ENCODE measurements around the gene ISCA2.

Gene ISCA2

DNA sequence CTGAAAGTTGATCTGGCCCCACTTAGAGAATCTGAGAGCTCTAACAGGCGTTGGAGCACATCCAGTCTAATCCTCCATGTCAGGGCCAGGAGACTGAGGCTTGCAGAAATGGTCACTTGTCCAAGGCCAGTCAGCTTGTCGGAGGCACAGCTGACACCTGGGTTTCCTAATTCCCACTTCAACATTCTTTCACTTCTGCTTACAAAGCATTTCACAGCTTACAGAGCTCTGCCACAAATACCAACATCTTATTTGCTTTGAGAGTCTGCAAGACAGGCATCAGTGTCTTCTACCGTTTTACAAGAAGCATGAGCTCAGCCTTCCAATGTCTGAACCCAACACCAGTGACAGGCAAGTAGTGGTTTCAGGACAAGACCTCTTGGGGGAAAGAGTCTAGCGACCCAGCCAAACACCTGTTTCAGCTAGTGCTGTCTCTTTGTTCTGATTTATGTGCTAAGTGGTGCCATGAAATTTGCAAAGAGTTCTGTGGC lies 31.8 kb downstream of the ISCA2 start:
- Histone ChIP-seq H3K9me3 (ENCODE audit: control insufficient read depth, low read length) (no peaks in the 10 kb centered on the region), H3K27me3 (replicated peaks; ENCODE audit: control insufficient read depth, insufficient read depth, low read length, poor library complexity, severe bottlenecking) (no peaks in the 10 kb centered on the region), H3K27ac (ENCODE audit: insufficient read depth, low read length, poor library complexity, severe bottlenecking) (no peak overlapping the region), H3K4me1 (ENCODE audit: control insufficient read depth, insufficient read depth, low read length, poor library complexity, severe bottlenecking) (no peaks in the 10 kb centered on the region), H3K36me3 (ENCODE audit: control insufficient read depth, insufficient read depth, low read length) (no peaks in the 10 kb centered on the region), H3K4me3 (ENCODE audit: insufficient read depth, low read depth, low read length, poor library complexity, severe bottlenecking) (no peak overlapping the region)
- no peak for DNase-seq

- Histone ChIP-seq H3K4me3 (ENCODE audit: insufficient read depth, low read depth, low read length, poor library complexity, severe bottlenecking) (no peak overlapping the region), H3K27me3 (replicated peaks; ENCODE audit: control insufficient read depth, insufficient read depth, low read length, poor library complexity, severe bottlenecking) (no peaks in the 10 kb centered on the region), H3K27ac (ENCODE audit: insufficient read depth, low read length, poor library complexity, severe bottlenecking) (no peak overlapping the region), H3K9me3 (ENCODE audit: control insufficient read depth, low read length) (no peaks in the 10 kb centered on the region), H3K4me1 (ENCODE audit: control insufficient read depth, insufficient read depth, low read length, poor library complexity, severe bottlenecking) (no peaks in the 10 kb centered on the region), H3K36me3 (ENCODE audit: control insufficient read depth, insufficient read depth, low read length) (no peaks in the 10 kb centered on the region)
- DNase-seq = no peak
Observed at GRCh38 chr14:74526854-74527585, 33.5 kb downstream of the ISCA2 start.

DNA sequence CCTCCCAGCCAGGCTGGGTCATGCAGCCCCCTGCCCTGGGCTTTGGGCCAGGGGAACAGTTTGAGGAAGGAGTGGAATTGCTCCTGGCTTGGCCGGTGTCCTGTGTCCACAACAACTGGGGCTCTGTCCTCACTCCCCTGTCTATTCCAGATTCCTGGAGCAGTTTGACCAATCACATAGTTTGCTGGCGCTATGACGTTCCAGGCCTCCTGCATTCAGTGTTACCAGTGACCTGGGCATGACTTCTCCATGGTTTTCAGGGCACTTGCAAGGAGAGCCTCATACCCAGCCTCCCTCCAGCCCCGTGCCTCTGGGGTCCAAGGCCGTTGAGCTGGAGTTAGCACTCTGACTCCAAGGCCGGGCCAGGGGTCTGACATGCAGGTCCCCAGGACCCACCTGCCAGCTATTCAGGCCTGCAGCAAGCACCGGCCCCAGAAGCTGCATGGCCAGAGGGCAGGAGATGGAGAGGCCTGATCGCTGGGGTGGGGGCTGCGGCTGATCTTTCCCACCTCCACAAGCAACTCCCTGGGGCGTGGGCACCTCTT lies 34.2 kb downstream of the ISCA2 start:
- DNase-seq = no peak
- Histone ChIP-seq H3K4me1 (ENCODE audit: control insufficient read depth, insufficient read depth, low read length, poor library complexity, severe bottlenecking) (no peaks in the 10 kb centered on the region), H3K36me3 (ENCODE audit: control insufficient read depth, insufficient read depth, low read length) (no peaks in the 10 kb centered on the region), H3K4me3 (ENCODE audit: insufficient read depth, low read depth, low read length, poor library complexity, severe bottlenecking) (no peak overlapping the region), H3K27me3 (replicated peaks; ENCODE audit: control insufficient read depth, insufficient read depth, low read length, poor library complexity, severe bottlenecking) (no peaks in the 10 kb centered on the region), H3K9me3 (ENCODE audit: control insufficient read depth, low read length) (no peaks in the 10 kb centered on the region), H3K27ac (ENCODE audit: insufficient read depth, low read length, poor library complexity, severe bottlenecking) (no peak overlapping the region)

DNA sequence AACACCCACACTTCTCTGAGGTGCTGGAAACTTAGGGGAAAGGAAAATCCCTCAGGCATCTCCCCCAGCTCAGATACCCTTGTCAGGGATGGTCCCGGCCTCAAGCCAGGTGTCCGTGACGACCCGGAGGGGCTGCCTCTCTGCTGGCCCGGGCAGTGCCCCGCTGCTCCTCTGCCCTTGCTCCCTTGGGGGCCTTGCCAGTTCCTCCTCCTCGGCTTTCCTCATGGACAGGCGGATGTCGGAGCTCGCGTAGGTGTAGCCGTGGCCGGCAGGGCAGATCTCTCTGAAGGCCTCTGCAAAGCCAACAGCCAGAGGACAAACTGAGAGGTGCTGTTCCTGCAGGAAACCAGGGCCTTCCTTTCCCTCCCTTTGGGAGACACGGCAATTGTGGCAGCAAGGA lies 34.8 kb downstream of the ISCA2 start:
- no peak overlapping the region for H3K4me3 ChIP-seq (ENCODE audit: insufficient read depth, low read depth, low read length, poor library complexity, severe bottlenecking)
- no peaks in the 10 kb centered on the region for H3K4me1 ChIP-seq (ENCODE audit: control insufficient read depth, insufficient read depth, low read length, poor library complexity, severe bottlenecking)
- H3K36me3 ChIP-seq (ENCODE audit: control insufficient read depth, insufficient read depth, low read length) = no peaks in the 10 kb centered on the region
- H3K9me3 ChIP-seq (ENCODE audit: control insufficient read depth, low read length) = no peaks in the 10 kb centered on the region
- no peak overlapping the region for H3K27ac ChIP-seq (ENCODE audit: insufficient read depth, low read length, poor library complexity, severe bottlenecking)
- H3K27me3 ChIP-seq (replicated peaks; ENCODE audit: control insufficient read depth, insufficient read depth, low read length, poor library complexity, severe bottlenecking) = no peaks in the 10 kb centered on the region
- no peak for DNase-seq

DNA sequence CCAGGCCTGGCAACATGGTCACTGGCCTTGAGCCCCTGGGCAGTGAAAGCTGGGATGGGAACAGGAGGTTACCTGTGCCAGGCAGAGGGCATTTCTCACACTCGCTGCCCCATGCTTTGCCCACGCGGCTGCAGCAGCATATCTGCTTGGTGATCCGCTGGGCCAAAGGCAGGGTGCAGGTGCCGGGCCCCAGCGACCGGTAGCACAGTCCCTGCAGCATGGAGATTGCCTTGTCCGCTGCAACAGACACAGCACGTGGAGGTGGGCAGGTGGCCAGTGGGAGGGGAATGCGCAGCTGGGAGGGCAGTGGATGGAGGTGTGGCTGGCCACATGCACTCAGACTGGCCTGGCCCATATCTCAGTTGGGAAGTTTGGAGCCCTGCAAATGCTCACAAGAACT lies 35.3 kb downstream of the ISCA2 start:
- no peak for DNase-seq
- Histone ChIP-seq H3K36me3 (ENCODE audit: control insufficient read depth, insufficient read depth, low read length) (no peaks in the 10 kb centered on the region), H3K27ac (ENCODE audit: insufficient read depth, low read length, poor library complexity, severe bottlenecking) (no peak overlapping the region), H3K4me3 (ENCODE audit: insufficient read depth, low read depth, low read length, poor library complexity, severe bottlenecking) (no peak overlapping the region), H3K9me3 (ENCODE audit: control insufficient read depth, low read length) (no peaks in the 10 kb centered on the region), H3K27me3 (replicated peaks; ENCODE audit: control insufficient read depth, insufficient read depth, low read length, poor library complexity, severe bottlenecking) (no peaks in the 10 kb centered on the region), H3K4me1 (ENCODE audit: control insufficient read depth, insufficient read depth, low read length, poor library complexity, severe bottlenecking) (no peaks in the 10 kb centered on the region)

- no peak overlapping the region for H3K27ac ChIP-seq (ENCODE audit: insufficient read depth, low read length, poor library complexity, severe bottlenecking)
- H3K27me3 ChIP-seq (replicated peaks; ENCODE audit: control insufficient read depth, insufficient read depth, low read length, poor library complexity, severe bottlenecking) = no peaks in the 10 kb centered on the region
- no peaks in the 10 kb centered on the region for H3K9me3 ChIP-seq (ENCODE audit: control insufficient read depth, low read length)
- DNase-seq = no peak
- H3K4me1 ChIP-seq (ENCODE audit: control insufficient read depth, insufficient read depth, low read length, poor library complexity, severe bottlenecking) = no peaks in the 10 kb centered on the region
- no peaks in the 10 kb centered on the region for H3K36me3 ChIP-seq (ENCODE audit: control insufficient read depth, insufficient read depth, low read length)
- no peak overlapping the region for H3K4me3 ChIP-seq (ENCODE audit: insufficient read depth, low read depth, low read length, poor library complexity, severe bottlenecking)
Observed at GRCh38 chr14:74531006-74531405, 37.4 kb downstream of the ISCA2 start.

- no peak for DNase-seq
- Histone ChIP-seq H3K36me3 (ENCODE audit: control insufficient read depth, insufficient read depth, low read length) (no peaks in the 10 kb centered on the region), H3K4me1 (ENCODE audit: control insufficient read depth, insufficient read depth, low read length, poor library complexity, severe bottlenecking) (no peaks in the 10 kb centered on the region), H3K27me3 (replicated peaks; ENCODE audit: control insufficient read depth, insufficient read depth, low read length, poor library complexity, severe bottlenecking) (no peaks in the 10 kb centered on the region), H3K4me3 (ENCODE audit: insufficient read depth, low read depth, low read length, poor library complexity, severe bottlenecking) (no peak overlapping the region), H3K9me3 (ENCODE audit: control insufficient read depth, low read length) (no peaks in the 10 kb centered on the region), H3K27ac (ENCODE audit: insufficient read depth, low read length, poor library complexity, severe bottlenecking) (no peak overlapping the region)
Observed at GRCh38 chr14:74531467-74531866, 37.9 kb downstream of the ISCA2 start.

- Histone ChIP-seq H3K27ac (ENCODE audit: insufficient read depth, low read length, poor library complexity, severe bottlenecking) (no peak overlapping the region), H3K27me3 (replicated peaks; ENCODE audit: control insufficient read depth, insufficient read depth, low read length, poor library complexity, severe bottlenecking) (no peaks in the 10 kb centered on the region), H3K9me3 (ENCODE audit: control insufficient read depth, low read length) (no peaks in the 10 kb centered on the region), H3K4me3 (ENCODE audit: insufficient read depth, low read depth, low read length, poor library complexity, severe bottlenecking) (no peak overlapping the region), H3K36me3 (ENCODE audit: control insufficient read depth, insufficient read depth, low read length) (no peaks in the 10 kb centered on the region), H3K4me1 (ENCODE audit: control insufficient read depth, insufficient read depth, low read length, poor library complexity, severe bottlenecking) (no peaks in the 10 kb centered on the region)
- DNase-seq = no peak
Observed at GRCh38 chr14:74532246-74532645, 38.7 kb downstream of the ISCA2 start.

DNA sequence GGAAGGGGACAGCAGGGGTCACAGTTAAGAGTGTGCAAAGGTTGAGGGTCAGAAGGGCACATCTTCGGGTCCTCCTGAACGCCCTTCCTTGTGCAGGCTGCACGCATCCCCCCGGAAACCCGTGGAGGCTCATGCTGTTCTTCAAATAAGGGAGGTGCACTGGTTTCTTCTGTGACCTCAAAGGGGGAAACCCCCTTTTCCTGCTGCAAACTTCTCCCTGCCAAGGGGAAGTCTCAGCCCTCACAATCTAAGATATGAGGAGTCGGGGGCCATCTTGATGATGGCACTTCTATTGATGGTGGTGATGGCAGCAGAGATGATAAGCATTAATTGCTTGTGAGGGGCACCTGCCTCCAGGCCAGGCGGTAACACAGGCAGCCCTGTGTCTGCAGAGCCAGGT lies 40.0 kb downstream of the ISCA2 start:
- H3K9me3 ChIP-seq (ENCODE audit: control insufficient read depth, low read length) = no peaks in the 10 kb centered on the region
- no peaks in the 10 kb centered on the region for H3K36me3 ChIP-seq (ENCODE audit: control insufficient read depth, insufficient read depth, low read length)
- no peaks in the 10 kb centered on the region for H3K27me3 ChIP-seq (replicated peaks; ENCODE audit: control insufficient read depth, insufficient read depth, low read length, poor library complexity, severe bottlenecking)
- H3K4me1 ChIP-seq (ENCODE audit: control insufficient read depth, insufficient read depth, low read length, poor library complexity, severe bottlenecking) = no peaks in the 10 kb centered on the region
- DNase-seq = no peak
- H3K4me3 ChIP-seq (ENCODE audit: insufficient read depth, low read depth, low read length, poor library complexity, severe bottlenecking) = no peak overlapping the region
- no peak overlapping the region for H3K27ac ChIP-seq (ENCODE audit: insufficient read depth, low read length, poor library complexity, severe bottlenecking)

DNA sequence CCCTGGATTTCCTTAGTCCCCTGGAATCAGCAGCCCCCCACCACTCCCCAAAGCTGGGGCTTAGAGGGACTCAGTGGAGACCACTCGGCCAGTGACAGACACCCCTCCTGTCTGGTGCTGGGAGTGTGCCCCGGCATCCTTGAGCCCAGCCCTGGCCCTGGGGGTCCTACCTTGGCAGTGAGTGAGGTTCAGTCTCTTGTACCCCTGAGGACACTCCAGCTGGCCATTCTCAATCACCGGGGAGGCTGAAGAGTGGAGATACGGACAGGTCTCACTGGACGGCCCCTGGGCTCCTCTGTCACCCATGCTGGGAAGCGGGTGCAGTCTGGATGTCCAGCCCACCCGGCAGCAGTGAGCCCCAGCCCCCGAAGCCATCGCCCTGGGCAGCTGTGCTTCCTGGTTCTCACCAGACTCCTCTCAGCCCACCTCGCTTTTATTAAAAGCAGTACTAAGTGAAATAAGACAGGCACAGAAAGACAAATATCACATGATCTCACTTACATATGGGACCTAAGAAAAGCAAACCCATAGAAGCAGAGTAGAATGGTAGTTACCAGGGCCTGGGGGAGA lies 42.3 kb downstream of the ISCA2 start:
- Histone ChIP-seq H3K4me3 (ENCODE audit: insufficient read depth, low read depth, low read length, poor library complexity, severe bottlenecking) (no peak overlapping the region), H3K27me3 (replicated peaks; ENCODE audit: control insufficient read depth, insufficient read depth, low read length, poor library complexity, severe bottlenecking) (no peaks in the 10 kb centered on the region), H3K27ac (ENCODE audit: insufficient read depth, low read length, poor library complexity, severe bottlenecking) (no peak overlapping the region), H3K36me3 (ENCODE audit: control insufficient read depth, insufficient read depth, low read length) (no peaks in the 10 kb centered on the region), H3K4me1 (ENCODE audit: control insufficient read depth, insufficient read depth, low read length, poor library complexity, severe bottlenecking) (no peaks in the 10 kb centered on the region), H3K9me3 (ENCODE audit: control insufficient read depth, low read length) (no peaks in the 10 kb centered on the region)
- DNase-seq = no peak

All from effector memory CD4-positive, alpha-beta T cell (primary cell).